Cardiac septum (tissue), 1 donor: ENCODE measurements around the gene CPLX1. TPM values are rescaled to one million over a fixed set of nuclear protein-coding genes. Genes with fewer than 3 reads are reported as not detected.

Experiments used
- DNase-seq: peaks from one replicate; pipeline ENCODE4 v3.0.0-alpha.2; 2020; ENCODE audit warnings: low spot score
- intact Hi-C: fragments of 100-400 bp; cut with DNase I; formaldehyde crosslinking; loops from one replicate; pipeline ENCODE4 v1.14.0; 2022
- total RNA-seq: library from RNA; stranded (reverse); fragmentation: NEBNext Ultra II Directional; extraction: Animal tissue kit (Norgen Biotek cat#: 25700); gene quantifications from one replicate; pipeline ENCODE4 v1.2.1, GENCODE V29; 2021
- donor health status: DM: no; HTN: no; CAD: no.

The CPLX1 gene
- total RNA-seq, 1 donor from 2014 or later, result 9.4 TPM

GRCh38 chr4:857461-857860, 31.5 kb upstream of the CPLX1 start:
- intact Hi-C loops, result no loop called here
- DNase-seq, result no peak

DNA sequence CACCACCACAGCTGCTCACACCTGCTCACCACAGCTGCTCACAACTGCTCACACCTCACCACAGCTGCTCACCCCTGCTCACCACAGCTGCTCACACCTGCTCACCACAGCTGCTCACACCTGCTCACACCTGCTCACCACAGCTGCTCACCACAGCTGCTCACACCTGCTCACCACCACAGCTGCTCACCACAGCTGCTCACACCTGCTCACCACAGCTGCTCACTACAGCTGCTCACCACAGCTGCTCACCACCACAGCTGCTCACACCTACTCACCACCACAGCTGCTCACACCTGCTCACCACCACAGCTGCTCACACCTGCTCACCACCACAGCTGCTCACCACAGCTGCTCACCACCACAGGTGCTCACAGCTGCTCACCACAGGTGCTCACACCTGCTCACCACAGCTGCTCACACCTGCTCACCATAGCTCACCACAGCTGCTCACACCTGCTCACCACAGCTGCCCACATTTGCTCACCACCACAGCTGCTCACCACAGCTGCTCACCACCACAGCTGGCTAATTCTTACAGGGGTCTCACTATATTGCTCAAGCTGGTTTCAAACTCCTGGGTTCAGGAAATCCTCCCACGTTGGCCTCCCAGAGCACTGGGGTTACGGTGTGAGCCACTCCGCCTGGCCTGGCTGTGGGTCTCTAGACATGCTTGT, 30.4 kb upstream of the CPLX1 start:
- DNase-seq, result no peak
- intact Hi-C loops, result no loop called here

GRCh38 chr4:855880-856224, 29.9 kb upstream of the CPLX1 start:
- intact Hi-C loops, result no loop called here

DNA sequence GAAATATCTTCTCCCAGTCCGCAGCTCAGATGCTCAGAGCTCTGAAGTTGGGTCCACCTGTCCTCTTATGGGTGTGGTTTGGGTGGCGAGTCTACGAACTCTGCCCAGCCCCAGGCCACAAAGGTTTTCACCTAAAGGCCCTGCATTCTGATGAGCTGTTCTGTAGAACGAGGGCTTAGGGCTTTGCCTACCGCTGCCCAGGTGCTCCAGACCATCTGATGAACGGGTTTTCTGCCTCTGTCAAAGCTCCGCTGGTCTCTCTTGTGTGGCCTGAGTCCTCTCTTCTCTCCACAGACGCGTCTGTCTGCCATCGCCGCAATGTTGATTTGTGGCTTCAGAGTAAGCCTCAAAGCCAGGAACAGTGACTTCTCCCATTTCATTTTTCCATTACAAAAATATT, 28.4 kb upstream of the CPLX1 start:
- intact Hi-C loops, result no loop called here
- no peak for DNase-seq

More at GRCh38 chr4:855880-856224, 29.9 kb upstream of the CPLX1 start:
- no peak for DNase-seq

GRCh38 chr4:853416-853781, 27.5 kb upstream of the CPLX1 start:
- no peak for DNase-seq
- intact Hi-C loops, result no loop called here

GRCh38 chr4:851701-852430, 25.9 kb upstream of the CPLX1 start:
- intact Hi-C loops, result no loop called here
- no peak for DNase-seq

- intact Hi-C loops, result no loop called here
- no peak for DNase-seq
Measured at GRCh38 chr4:850323-850945, 24.5 kb upstream of the CPLX1 start.

- no peak for DNase-seq
- intact Hi-C loops, result no loop called here
Measured at GRCh38 chr4:849478-850175, 23.7 kb upstream of the CPLX1 start.

DNA sequence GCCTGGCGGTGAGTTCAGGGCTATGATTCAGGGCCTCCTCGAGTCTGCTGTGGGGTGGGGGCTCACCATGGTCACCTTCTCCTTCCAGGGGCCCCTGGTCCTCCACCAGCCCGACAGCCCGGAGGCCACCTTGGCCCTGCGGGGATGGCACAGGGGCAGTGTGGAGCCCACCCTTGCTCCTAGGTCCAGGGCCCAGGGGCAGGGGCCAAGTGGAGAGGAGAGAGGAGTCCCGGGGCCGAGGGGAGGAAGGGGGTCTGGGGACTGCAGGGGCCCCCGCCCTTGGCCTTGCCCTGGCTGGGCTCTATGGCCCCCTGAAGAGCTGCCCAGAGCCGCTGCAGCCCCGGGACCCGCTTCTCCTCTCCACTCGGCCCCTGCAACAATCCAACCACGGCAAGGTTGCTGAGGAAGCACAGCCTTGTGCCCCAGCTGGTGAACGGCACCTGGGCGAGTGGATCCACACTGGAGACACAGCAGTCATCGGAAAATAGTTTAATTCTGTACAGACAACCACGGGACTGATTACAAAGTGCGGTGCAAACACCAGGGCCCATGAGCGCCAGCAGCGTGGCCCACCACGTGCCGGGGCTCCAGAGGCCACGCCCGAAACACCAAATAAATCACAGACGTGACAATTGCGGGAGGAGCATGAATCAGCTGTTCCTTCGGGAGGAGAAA, 23.0 kb upstream of the CPLX1 start:
- no peak for DNase-seq
- intact Hi-C loops, result no loop called here

- intact Hi-C loops, result no loop called here
- no peak for DNase-seq
Measured at GRCh38 chr4:848307-848691, 22.4 kb upstream of the CPLX1 start.

- DNase-seq, result no peak
- intact Hi-C loops, result no loop called here
Measured at GRCh38 chr4:845836-846251, 19.9 kb upstream of the CPLX1 start.

DNA sequence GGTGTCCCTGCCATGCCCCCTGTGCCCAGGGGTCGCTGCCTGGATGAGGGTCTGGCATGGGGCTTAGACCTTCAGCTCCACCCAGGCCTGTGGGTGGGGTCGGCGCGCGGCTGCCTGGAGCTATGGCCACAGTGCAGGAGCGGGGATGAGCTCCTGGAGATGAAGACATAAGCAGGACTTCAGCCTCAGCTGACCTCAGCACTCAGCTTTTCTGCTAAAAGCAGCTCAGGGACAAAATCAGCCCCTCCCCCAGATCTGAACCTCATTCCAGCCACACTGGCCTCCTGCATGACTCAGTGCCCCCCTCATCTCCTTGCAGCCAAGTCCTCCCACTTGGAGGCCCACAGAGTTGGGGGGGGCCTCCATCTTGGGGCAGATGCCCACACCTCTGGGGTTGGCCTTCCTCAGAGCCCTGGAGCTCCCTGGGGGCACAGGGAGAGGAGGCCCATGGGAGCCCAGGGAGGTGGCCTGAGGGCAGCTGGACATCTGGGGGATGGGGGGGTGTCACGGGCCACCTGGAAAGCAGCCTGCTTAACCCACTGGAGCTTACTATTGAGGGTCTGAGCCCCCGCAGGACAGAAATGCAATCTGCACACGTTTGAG, 19.4 kb upstream of the CPLX1 start:
- intact Hi-C loops, result no loop called here
- no peak for DNase-seq

DNA sequence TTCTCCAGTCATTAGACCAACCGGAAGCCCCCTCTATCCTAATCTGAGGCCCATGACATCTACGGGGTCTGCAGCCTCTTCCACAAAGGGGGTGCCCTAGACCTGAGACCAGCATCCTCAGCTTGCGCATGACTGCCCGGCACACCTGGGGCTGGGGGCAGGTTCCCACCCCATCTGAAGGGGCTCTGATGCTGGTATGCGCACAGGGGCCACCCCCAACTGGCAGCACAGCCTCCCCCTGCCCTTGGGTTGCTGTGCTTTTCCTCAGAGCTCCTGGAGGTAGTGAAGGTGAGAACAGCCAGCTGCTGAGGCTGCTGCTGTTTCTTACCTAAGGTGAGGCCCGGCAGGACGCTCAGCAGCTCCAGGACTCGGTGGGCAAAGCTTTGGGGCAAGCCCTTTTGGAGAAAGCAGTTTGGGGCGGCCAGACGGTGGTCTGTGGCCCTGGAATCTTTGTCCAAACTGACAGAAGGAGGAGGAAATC, 18.9 kb upstream of the CPLX1 start:
- DNase-seq, result no peak
- intact Hi-C loops, result no loop called here

GRCh38 chr4:839675-840443, 13.9 kb upstream of the CPLX1 start:
- intact Hi-C loops, result no loop called here
- no peak for DNase-seq

DNA sequence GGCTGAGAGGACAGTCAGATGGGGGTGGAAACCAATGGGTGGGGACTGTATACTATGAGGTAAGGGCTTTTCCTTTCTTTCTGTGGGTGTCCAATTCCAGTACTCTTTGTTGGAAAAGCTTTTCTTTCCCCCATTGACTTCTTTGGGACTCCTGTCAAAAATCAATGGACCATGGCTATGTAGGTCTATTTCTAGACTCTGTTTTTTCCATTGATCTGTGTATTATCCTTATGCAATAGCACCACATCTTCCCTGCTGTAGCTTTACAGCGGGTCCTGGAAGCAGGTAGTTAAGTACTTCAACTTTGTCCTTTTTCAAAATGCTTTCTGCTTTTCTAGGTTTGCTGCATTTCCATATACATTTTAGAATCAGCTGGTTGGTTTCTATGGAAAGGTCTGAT, 11.8 kb upstream of the CPLX1 start:
- DNase-seq, result no peak
- intact Hi-C loops, result no loop called here

DNA sequence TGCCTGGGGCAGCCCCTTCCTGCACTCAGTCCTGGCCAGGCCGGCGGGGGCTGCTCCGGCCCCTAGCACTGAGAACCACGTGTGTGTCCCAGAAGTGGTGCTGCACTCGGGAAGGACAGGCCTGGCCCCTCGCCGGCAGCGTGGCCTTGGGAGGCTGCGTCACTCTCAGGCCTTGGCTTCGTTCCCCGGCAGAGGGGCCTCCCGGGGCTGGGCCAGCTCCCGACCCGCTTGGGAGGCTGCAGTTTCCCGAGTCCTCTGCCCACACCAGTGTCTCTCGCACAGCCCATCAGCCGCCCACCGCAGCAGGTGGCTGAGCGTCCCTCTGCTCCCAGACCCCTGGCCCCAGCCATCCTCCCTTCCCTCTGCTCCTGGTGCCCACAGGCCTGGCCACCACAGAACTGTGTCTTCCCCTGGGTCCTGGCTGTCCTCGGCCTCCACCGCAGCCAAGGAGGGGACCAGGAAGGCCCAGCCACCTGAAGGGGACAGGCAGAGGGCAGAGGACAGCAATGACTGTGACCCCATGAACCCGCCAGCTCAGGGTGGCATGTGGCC, 10.9 kb upstream of the CPLX1 start:
- intact Hi-C loops, result no loop called here
- DNase-seq, result no peak

DNA sequence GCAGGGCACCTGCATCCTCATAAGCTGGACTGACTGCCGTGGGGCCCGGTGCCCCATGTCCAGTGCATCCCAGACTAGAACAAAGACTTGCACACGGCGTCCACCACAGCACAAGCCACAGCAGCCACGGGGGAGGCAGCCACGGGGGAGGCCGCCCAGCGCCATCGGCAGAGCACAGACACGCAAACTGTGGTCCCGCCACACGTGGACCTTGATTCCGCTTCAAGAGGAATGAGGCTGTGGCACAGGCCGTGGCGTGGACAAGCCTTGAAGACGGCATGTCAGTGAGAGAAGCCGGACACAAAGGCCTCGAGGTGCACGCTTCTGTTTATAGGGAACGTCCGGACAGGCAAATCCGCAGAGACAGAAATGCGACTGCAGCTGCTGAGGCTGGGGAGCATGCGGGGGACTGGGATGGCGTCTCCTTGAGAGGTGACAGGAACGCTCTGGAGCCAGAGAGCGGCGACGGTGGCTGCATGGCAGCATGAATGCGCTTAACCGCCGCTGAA, 10.1 kb upstream of the CPLX1 start:
- intact Hi-C loops, result no loop called here
- no peak for DNase-seq
